Left ventricle myocardium inferior (tissue), 1 donor: ENCODE measurements around the gene RNF186. TPM values are rescaled to one million over a fixed set of nuclear protein-coding genes. Genes with fewer than 3 reads are reported as not detected.

Source experiments
- DNase-seq: peaks from one replicate; pipeline ENCODE4 v3.0.0-alpha.2; 2020
- H3K27ac ChIP-seq: fragments of 200-600 bp; replicated peaks from 2 replicates; pipeline ENCODE4 v1.8.0; 2021
- H3K27me3 ChIP-seq: fragments of 200-600 bp; 2 replicates; pipeline ENCODE4 v1.8.0; 2021; ENCODE audit warnings: low read depth
- H3K36me3 ChIP-seq: fragments of 200-600 bp; 2 replicates; pipeline ENCODE4 v1.8.0; 2021
- H3K4me1 ChIP-seq: fragments of 200-600 bp; 2 replicates; pipeline ENCODE4 v1.8.0; 2021
- H3K4me3 ChIP-seq: fragments of 200-600 bp; 2 replicates; pipeline ENCODE4 v1.8.0; 2021; ENCODE audit warnings: mild to moderate bottlenecking, moderate library complexity
- H3K9me3 ChIP-seq: fragments of 200-600 bp; replicated peaks from 2 replicates; pipeline ENCODE4 v1.8.0; 2021
- intact Hi-C: fragments of 100-400 bp; cut with micrococcal nuclease; formaldehyde crosslinking; loops from one replicate; pipeline ENCODE4 v1.11.0; 2022
- total RNA-seq: library from RNA; stranded (reverse); fragmentation: NEBNext Ultra II Directional; extraction: Animal tissue kit (Norgen Biotek cat#: 25700); gene quantifications from one replicate; pipeline ENCODE4 v1.2.1, GENCODE V29; 2021
- TF ChIP-seq, protein P1 (sequence below): fragments of 200-600 bp; IDR thresholded peaks from 2 replicates; pipeline ENCODE4 v1.8.0; 2021; ENCODE audit warnings: antibody characterized with exemption, mild to moderate bottlenecking, borderline replicate concordance
- donor health status: DM: no; HTN: yes; CAD: no; lungs with severe emphysema.

RNF186 gene
- total RNA-seq, 1 donor from 2014 or later = not detected

DNA sequence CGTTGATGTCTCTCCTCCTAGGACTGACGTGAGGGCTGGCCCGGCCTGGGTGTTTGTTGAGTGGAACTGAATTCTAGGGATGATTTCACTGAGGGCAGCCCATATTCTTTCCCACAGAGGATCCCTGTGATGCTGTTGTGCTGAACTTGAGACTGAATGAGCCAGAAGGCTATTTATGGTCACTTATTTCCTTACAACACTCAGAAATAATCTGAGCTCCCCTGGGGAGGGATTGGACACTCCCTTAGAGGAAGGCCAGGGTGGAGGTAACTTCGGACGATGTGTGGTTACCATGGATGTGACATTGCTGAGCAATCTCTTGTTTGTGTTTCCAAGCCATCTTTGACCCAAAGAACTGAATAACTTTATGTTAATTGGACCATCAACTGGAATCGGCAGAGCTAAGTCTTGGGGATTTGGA is 10.2 kb downstream of the RNF186 start:
- H3K27me3 ChIP-seq = peaks cover 25% of the 10 kb centered on the region
- no peak overlapping the region for H3K27ac ChIP-seq
- TF ChIP-seq, protein P1, sequence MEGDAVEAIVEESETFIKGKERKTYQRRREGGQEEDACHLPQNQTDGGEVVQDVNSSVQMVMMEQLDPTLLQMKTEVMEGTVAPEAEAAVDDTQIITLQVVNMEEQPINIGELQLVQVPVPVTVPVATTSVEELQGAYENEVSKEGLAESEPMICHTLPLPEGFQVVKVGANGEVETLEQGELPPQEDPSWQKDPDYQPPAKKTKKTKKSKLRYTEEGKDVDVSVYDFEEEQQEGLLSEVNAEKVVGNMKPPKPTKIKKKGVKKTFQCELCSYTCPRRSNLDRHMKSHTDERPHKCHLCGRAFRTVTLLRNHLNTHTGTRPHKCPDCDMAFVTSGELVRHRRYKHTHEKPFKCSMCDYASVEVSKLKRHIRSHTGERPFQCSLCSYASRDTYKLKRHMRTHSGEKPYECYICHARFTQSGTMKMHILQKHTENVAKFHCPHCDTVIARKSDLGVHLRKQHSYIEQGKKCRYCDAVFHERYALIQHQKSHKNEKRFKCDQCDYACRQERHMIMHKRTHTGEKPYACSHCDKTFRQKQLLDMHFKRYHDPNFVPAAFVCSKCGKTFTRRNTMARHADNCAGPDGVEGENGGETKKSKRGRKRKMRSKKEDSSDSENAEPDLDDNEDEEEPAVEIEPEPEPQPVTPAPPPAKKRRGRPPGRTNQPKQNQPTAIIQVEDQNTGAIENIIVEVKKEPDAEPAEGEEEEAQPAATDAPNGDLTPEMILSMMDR = no peak
- H3K36me3 ChIP-seq = no peaks in the 10 kb centered on the region
- peaks cover 9% of the 10 kb centered on the region for H3K4me1 ChIP-seq
- H3K4me3 ChIP-seq = no peak overlapping the region
- H3K9me3 ChIP-seq = peaks cover 8% of the 10 kb centered on the region
- intact Hi-C loops = no loop called here
- DNase-seq = no peak

GRCh38 chr1:19802269-19802668 is 12.8 kb downstream of the RNF186 start:
- H3K36me3 ChIP-seq = no peaks in the 10 kb centered on the region
- DNase-seq = no peak
- H3K4me3 ChIP-seq = no peak overlapping the region
- H3K9me3 ChIP-seq = no peaks in the 10 kb centered on the region
- intact Hi-C loops = no loop called here
- H3K27ac ChIP-seq = no peak overlapping the region
- TF ChIP-seq, protein P1 = no peak
- H3K4me1 ChIP-seq = peaks cover 21% of the 10 kb centered on the region
- H3K27me3 ChIP-seq = peaks cover 19% of the 10 kb centered on the region

- Histone ChIP-seq H3K9me3 (no peaks in the 10 kb centered on the region), H3K36me3 (no peaks in the 10 kb centered on the region), H3K27ac (peak overlapping the region; percentile 83), H3K4me3 (peak overlapping the region; percentile 86), H3K27me3 (peaks cover 17% of the 10 kb centered on the region), H3K4me1 (peaks cover 21% of the 10 kb centered on the region)
- intact Hi-C loops = no loop called here
- TF ChIP-seq, protein P1 = no peak
- DNase-seq = peak; percentile 55
These were observed 14.8 kb downstream of the RNF186 start for GRCh38 chr1:19800076-19800804.

GRCh38 chr1:19799230-19800075 is 15.6 kb downstream of the RNF186 start, which contains the start of gene TMCO4:
Gene TMCO4, minus strand, starts transcription at chr1:19799916. Its CDS starts 19,158 bp downstream, at chr1:19780758.
- TF ChIP-seq, protein P1 = peak; percentile 55
- H3K9me3 ChIP-seq = no peaks in the 10 kb centered on the region
- H3K4me3 ChIP-seq = peak within 1 kb of the TSS; percentile 86
- peaks cover 14% of the 10 kb centered on the region for H3K27me3 ChIP-seq
- peak; percentile 71 for DNase-seq
- H3K27ac ChIP-seq = peak within 1 kb of the TSS; percentile 83
- no peaks in the 10 kb centered on the region for H3K36me3 ChIP-seq
- H3K4me1 ChIP-seq = peaks cover 21% of the 10 kb centered on the region
- intact Hi-C loops = no loop called here

- Histone ChIP-seq H3K36me3 (no peaks in the 10 kb centered on the region), H3K27ac (peak overlapping the region; percentile 83), H3K4me1 (peaks cover 21% of the 10 kb centered on the region), H3K4me3 (peak overlapping the region; percentile 86), H3K27me3 (peaks cover 6% of the 10 kb centered on the region), H3K9me3 (no peaks in the 10 kb centered on the region)
- TF ChIP-seq, protein P1 = no peak
- intact Hi-C loops = no loop called here
- DNase-seq = no peak
These were observed 16.4 kb downstream of the RNF186 start for GRCh38 chr1:19798486-19799229.
